A673 (cell line): ENCODE measurements around the gene DACT2.

Source experiments
- EZH2 ChIP-seq: fragments of 200-600 bp; sonication (generic); IDR thresholded peaks from 2 replicates; pipeline ENCODE4 v1.6.1; 2017; ENCODE audit warnings: borderline replicate concordance, low read depth, mild to moderate bottlenecking, mixed read lengths, antibody characterized with exemption, low read length; ENCODE audit not compliant: poor library complexity, severe bottlenecking
- TF ChIP-seq, protein P1 (sequence below): fragments of 300-800, 200-600 bp; sonication (generic); conservative IDR thresholded peaks from 2 replicates; pipeline ENCODE4 v1.5.1; 2017; ENCODE audit warnings: low read depth, mild to moderate bottlenecking, antibody characterized with exemption, low read length, moderate library complexity, mixed read lengths

DNA sequence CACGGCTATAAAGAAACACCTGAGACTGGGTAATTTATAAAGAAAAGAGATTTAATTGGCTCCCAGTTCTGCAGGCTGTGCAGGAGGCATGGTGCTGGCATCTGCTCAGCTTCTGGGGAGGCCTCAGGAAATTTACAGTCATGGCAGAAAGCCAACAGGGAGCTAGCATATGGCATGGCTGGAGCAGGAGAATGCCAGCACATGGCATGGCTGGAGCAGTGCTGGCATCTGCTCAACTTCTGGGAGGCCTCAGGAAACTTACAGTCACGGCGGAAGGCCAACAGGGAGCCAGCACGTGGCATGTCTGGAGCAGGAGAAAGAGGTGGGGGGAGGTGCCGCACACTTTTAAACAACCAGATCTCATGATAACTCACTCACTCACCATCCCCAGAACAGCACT lies 32.5 kb upstream of the DACT2 start:
- TF ChIP-seq, protein P1, sequence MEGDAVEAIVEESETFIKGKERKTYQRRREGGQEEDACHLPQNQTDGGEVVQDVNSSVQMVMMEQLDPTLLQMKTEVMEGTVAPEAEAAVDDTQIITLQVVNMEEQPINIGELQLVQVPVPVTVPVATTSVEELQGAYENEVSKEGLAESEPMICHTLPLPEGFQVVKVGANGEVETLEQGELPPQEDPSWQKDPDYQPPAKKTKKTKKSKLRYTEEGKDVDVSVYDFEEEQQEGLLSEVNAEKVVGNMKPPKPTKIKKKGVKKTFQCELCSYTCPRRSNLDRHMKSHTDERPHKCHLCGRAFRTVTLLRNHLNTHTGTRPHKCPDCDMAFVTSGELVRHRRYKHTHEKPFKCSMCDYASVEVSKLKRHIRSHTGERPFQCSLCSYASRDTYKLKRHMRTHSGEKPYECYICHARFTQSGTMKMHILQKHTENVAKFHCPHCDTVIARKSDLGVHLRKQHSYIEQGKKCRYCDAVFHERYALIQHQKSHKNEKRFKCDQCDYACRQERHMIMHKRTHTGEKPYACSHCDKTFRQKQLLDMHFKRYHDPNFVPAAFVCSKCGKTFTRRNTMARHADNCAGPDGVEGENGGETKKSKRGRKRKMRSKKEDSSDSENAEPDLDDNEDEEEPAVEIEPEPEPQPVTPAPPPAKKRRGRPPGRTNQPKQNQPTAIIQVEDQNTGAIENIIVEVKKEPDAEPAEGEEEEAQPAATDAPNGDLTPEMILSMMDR, result no peak
- no peak for TF ChIP-seq EZH2
